ENCODE results near the gene TNS3.

The TNS3 gene

DNA sequence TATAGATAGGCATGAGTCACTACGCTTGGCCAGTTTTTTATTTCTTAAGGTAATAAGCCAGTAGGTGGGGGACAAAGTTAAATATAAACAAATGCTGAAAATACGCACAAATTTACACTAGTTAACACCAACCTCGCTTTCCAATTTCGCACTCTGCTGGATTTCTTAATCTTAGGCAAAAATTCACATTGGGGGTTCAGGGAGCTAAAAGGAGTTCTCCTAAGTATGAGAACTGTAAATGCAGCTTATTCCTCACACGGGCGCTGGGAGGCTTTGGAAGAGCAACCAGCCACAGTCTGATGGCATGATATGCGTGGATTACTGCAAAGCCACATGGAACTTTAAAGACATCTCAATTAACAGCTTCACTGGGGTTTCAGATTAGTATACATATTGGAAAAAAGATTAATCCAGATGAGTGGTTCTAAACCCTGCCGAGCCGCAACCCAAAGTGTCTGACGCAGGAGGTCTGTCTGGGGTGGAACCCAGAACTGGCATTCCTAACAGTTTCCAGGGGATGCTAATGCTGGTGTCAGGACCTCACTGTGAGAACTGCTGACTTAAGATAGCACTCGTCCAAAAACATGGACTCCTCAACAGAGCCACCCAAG lies 16.2 kb downstream of the TNS3 start:
- DNase-seq (ENCODE audit: low spot score) = no peak

DNA sequence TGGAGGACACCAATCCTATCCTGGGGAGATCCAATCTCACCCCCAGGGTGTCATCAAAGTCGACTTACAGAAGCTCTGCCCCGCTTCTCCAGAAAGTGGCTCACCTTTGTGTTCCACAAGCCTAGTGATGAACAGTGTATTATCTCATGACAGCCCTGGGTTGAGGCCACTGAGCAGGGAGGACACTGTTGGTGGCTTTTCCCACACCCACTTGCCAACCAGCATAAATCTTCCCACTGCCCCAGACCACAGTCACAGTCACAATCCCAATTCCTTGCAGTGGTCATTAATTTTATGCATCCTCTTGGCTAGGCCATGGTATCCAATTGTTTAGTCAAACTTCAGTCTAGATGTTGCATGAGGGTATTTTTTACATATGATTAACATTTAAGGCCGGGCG lies 18.4 kb downstream of the TNS3 start:
- DNase-seq (ENCODE audit: low spot score) = no peak

DNA sequence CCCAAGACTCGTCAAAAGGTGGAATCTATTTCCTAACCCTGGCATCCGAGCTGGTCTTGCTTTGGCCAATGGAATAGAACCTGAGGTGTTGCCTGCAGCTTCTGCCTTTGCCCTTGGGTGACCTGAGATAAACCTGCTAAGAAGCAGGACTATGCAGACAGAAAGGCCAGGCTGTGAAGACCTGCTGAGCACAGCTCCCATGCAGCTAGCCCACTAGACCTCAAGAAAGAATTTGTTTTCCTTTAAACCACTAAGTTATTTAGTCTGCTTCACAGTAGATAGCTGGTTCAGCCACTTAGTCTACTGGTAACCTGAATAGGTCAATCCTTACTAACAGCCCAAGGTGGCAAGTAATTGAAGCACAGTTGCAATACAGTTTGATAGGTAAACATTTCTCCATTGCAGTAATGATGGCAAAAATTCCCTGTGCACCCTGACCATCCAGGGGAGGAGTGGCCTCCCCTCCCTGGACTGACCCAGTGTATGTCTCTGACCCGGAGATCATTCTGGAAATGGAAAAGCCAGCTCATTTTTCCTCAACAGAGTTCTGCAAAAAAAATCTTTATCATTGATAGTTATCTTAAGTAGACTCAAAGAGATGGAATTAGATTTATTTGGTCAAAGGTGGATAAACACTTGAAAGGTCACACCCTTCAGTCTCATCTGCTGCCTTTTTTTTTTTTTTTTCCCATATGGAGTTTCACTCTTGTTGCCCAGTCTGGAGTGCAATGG lies 20.0 kb downstream of the TNS3 start:
- DNase-seq (ENCODE audit: low spot score) = no peak

DNA sequence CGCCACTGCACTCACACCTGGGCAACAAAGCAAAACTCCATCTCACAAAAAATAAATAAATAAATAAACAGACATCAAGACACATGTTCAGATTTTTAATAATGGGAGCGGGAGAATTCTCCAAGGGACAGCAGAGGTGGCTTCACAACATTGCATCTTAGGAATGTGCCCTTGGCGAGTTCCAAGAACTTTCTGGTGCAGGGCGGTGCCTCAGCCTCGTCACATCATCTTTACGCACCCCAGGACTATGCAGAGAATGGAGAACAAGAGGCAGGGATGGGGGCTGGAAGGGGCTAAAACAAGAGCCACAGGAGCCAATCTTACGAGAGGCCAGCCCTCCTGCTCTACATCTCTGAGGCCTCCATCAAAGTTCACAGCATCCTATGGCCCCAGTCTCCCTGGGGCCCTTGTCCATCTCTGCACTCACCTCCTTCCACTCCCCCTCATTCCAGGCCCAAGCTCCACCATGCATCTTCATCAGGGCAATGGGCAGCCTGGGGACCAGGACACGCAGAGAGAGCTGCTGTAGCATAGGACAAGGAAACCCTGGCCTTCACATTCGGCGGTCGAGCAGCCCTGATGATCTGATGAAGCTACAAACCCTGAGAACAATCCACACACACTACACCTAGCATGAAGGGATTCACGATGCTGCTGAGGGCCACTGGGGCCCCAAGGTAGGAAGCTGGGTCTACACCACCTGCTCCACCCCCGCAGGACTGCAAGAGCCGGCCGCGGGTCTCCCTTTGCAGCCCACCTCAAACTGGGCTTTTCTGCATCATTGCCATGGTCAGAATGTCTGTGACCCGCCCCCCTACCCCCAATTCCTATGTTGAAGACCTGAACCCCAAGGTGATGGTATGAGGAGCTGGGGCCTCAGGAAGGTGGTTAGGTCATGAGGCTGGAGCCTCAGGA lies 22.3 kb downstream of the TNS3 start:
- no peak for DNase-seq (ENCODE audit: low spot score)

DNA sequence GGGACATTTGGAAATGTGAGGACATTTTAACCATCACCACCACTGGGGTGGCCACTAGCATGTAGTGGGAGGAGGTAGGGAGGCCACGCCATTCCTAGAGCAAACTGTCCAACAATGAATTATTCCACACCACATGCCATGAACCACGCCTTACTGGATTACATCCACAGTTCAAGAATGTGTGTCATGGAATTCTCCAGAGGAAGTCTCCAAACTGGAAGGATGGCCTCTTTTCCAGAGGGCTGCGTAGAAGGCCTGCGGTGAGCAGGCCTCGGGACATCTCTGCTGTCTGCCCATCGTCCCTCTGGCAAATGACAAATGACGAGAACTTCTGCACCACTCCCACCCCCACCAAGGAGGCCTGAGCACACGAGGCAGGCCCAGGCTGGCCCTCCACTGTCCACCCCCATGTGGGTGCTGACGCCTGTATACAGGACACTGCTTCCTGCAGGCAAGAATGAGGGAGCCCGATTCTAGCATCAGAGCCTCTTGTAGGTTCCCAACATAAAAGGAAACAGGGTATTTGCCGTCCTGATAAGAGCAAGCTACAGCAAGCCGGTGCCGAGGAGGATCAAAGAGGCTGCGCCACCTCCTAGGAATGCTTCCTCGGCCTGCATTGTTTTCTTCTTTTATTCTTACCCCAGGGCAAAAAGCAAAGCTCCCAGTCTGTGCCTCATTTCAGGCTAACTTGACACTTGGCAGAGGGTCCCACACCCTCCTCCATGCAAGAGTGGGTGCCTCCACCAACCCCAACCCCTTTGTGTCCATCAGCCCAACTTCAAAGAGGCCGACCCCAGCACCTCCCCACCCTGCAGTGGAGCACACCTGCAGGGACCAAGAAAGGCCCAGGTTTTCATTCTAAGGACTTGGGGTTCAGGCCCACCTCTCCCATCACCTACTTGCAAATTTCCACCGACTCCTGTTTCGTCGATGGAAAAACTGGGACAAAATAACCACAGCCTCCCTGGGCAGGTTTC lies 23.9 kb downstream of the TNS3 start:
- no peak for DNase-seq (ENCODE audit: low spot score)

DNA sequence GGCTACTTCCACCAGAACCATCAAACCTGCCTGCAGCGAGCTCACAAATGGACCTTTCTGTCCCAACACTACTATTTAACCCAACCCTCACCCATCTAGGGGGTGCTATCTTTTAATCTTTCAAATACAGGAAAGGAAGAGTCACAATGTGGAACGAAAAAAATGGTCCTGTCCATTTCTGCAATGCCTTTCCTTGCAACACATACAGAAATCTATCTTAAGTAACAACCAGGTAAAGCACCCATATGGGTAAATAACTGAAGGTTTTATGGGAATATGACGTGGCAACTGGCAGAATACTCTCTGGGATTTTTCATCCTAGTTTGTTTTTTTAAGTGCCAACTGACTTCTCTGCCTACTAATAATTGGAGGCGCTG lies 24.6 kb downstream of the TNS3 start:
- no peak for DNase-seq (ENCODE audit: low spot score)

DNA sequence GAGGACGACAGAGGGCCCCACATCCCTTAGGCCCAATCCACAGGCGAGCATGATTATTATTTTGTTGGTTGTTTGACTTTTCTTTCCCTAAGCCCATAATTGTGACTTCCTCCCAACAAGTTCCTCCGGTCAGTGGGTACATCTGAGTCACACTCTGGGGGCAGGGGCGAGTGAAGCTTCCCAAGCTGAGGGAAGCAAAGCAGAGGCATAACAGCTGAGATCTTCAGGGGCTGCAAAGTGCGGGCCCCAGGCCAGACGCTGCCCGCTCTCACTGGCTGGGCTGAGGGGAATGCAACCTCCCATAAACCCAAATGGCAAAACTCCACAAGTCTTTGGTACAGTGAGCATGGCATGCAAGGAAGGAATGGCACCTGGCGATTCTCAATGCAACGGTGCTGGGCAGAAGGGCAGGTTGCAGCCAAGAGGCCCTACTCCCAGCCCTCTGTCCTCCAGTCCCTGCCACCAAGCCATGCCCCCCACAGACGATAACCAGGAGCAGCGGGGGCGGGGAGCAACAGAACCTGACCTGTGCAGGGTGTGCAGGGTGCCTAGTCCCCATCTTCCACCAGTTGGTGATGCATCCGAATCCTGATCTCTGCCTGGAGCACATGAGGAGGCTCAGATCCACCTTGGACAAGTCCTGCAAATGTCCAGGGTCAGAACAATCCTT lies 25.3 kb downstream of the TNS3 start:
- no peak for DNase-seq (ENCODE audit: low spot score)

DNA sequence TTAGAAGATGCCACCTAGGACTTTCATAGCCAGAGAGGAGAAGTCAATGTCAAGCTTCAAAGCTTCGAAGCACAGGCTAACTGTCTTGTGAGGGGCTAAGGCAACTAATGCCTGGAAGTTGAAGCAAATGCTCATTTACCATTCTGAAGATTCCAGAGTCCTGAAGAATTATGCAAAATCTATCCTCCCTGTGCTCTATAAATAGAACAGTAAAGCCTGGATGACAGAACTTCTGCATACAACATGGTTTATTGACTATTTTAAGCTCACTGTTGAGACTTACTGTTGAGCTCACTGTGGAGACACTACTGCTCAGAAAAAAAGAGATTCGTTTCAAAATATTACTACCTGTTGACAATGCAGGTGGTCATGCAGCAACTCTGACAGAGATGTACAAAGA lies 28.6 kb downstream of the TNS3 start:
- no peak for DNase-seq (ENCODE audit: low spot score)

DNA sequence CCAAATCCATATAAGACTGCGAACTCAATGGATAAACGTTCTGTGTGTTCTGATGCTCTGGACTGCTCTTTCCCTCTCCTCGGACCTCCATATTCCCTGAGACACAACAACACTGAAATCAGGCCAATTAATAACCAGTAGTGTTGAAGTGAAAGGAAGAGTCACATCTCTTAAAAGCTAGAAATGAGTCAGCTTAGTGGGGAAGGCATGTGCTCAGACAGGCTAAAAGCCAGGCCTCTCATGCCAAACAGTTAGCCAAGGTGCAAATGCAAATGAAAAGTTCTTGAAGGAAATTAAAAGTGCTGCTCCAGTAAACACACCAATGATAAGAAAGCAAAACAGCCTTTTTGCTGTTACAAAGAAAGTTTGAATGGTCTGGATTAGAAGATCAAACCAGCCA lies 29.3 kb downstream of the TNS3 start:
- no peak for DNase-seq (ENCODE audit: low spot score)

DNA sequence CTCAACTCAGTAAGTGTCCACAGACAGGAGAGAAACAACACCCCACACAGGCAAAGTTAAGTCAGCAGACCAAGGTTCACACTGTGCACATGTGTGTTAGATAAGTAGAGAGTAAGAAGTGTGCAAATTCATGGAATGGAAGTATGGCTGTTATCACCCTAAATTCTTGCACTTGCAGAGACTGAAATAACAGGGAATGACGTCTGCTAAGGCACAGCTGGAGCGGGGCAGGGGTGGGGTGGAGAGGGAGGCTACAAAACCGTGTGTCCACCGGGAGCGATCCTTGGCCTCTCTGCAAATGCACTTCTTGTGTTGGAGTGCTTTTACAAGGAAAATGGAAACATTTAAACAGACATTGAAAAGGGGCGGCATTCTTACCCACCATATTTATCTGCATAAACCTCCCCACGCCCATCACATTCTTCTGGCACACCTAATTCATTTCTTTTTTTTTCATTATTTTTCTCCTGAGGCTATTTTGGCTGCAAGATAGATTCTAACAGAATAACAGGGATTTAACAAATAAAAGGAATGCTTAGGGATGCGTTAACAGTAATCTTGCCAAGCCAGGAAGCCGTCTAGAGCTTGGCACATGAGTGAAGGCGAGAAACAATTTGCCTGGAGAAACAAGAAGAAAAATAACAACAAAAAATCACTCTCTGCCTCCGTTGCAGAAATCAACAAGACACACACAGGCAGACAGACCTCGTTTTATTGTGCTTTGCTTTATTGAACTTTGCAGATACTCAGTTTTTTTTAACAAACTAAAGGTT lies 30.1 kb downstream of the TNS3 start:
- no peak for DNase-seq (ENCODE audit: low spot score)

DNA sequence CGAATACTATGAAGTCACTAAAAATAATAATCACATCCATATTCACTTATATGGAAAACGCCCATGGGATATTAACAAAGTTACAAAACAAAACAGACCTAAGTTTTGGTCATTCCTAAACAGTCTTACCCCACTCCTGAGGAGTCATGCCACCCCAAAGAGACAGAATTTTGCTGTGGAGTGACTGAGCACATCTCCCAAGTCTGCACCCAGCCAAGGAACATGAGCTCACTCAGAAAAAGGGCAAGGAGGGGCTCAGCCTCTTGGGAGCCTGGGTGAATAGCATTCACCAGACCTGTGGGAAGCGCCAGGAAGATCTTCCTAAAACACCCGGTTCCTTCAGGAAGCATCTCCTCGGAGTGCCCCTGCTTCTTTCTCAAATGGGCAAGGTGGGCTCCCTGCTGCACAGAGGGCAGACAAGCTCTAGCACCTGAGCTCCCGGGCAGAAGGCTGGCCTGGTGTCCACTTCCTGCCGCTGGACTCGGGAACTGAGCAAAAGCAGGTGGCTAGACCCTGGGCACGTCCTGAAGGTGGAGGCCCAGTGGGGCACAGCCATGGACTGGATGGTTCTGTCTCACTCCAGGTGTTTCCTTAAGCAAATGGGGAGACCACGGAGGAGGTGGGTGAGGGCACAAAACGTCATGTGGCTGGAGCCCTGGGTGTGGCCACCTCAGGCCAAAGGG lies 31.0 kb downstream of the TNS3 start:
- no peak for DNase-seq (ENCODE audit: low spot score)

DNA sequence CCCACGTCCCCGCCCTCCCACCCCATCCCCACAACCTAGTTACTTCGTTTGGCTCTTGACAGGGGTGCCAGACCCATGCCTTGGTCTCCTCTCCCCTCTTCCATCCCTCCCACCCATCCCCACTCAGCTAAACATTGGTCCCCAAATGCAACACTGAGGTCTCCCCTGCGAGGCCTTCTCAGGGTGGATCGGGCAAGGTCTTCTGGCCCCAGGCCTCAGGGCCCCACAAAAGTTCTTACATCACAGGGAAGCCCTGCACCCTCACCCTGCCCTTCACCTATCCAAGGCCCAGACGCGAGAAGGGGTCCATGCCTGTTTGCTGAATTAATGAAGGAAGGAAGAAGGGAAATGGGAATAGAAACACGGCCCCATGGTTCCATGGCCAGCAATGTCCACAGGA lies 32.0 kb downstream of the TNS3 start:
- no peak for DNase-seq (ENCODE audit: low spot score)

DNA sequence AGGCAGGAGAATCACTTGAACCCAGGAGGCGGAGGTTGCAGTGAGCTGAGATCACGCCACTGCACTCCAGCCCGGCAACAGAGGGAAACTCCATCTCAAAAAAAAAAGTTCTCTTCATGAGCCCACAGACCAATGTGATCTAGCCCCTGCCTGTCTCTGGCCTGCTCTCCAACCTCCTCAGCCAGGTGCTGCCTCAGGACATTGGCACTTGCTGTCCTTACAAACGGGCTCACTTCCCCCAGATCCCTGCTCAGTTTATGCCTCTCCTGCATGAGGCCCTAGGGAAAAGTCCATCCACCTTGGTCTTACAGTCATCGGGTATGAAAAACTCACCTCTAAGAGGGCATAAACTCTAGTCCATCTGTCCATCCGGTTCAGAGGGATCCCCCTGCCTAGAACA lies 32.5 kb downstream of the TNS3 start:
- no peak for DNase-seq (ENCODE audit: low spot score)

DNA sequence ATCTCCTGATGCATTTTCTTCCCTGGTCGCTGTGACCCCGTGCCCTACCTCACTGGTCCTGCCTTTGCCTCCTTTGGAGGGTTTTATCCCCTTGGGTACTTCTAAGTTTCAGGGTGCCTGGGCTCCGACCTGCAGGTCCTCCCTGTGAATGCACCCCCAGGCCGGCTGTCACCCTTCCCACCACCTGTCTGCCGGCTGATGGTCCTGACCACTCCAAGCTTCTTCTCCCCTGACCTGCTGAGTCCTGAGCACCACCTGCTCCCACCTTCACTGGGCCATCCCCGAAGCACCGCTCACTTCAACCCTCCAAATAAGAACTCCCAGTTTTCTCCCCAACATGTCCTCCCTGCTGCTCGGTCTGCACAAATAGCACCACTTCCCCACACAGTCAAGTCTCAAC lies 33.4 kb downstream of the TNS3 start:
- DNase-seq (ENCODE audit: low spot score) = no peak

DNA sequence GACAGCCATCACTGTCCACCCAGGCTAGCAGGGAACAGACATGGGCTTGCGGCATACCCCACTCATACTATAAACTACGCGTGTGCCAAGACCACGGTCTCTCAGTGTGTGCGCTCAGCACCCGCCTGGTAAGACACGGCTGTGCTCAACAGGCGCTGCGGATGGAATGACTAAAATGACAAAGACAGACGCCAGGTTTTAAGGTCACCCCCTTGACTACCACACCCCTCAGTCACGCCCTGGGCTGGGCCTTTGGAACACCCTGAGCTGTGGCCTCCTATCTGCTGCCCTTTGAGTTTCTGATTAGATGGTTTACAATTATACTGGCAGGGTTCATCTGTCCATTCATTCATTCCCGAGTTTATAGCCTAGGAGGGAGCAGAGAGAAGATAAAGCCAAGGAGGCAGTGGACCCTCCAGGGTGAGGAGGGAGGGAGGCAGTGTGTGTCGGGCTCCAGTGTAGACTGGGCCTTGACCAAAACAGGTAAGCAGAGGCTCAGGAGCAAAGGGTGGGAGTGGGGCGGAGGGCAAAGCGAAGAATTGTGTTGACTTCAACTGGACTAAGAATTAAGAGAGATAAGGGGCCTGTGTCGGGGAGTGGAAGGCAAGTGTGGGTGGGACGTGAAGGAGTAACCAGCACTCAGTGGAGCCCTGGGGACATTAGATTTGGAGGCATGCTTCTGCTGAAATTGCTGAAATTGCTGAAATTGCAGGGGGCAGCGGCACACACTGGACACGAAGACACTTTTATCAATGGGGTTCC lies 35.0 kb downstream of the TNS3 start:
- DNase-seq (ENCODE audit: low spot score) = no peak

DNA sequence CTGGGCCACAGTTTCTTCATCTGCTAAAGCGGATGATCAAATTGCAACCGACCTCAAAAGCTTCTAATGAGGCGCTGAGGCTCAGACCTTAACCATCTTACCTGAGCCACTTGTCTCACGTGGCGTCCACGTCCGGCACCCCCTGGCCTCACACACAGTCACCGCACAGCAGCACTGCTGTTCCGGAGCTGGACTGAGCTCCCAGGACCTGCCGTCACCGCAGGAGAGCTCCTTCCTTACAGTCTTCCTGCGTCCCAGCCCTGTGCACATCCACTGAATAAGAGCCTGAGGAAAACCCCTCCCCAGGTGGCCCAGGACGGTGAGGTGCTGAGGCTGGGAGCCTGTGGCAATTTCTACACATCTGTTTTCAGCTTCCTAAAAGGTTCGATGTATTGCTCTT lies 35.7 kb downstream of the TNS3 start:
- DNase-seq (ENCODE audit: low spot score) = no peak

DNA sequence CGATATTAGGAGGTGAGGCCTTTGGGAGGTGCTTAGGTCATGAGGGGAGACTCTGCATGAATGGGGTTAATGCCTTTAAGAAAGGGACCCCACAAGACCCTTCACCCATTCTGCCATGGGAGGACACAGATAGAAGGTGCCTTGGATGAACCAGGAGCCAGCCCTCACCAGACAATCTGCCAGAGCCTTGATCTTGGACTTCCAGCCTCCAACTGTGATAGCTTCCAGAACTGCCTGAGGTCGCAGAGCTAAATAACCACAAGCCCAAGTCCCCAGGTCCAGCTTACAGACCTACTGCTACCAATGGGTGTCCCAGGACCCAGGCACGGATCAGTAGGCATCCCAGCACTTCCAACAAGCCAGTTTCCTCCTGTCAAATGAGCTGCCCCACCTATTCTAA lies 37.5 kb downstream of the TNS3 start:
- no peak for DNase-seq (ENCODE audit: low spot score)

DNA sequence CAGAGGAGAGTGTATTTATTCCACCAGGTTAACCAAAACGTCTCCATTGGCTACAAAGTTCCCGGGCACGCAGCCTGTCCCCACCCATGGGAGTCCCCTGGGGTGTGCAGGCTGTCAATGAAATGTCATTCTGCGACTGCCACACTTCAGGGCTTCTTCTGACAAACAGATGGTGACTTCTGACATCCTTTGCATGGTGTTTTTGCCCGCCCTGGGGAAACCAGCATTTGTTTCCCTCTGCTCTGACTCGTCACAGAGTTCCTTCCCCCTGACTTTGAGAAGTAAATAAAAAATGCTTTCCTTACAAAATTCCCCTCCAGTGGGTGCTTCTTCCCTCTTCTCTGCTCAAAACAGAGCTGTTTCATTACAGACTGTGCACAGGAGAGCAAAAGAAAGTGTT lies 38.2 kb downstream of the TNS3 start:
- no peak for DNase-seq (ENCODE audit: low spot score)

DNA sequence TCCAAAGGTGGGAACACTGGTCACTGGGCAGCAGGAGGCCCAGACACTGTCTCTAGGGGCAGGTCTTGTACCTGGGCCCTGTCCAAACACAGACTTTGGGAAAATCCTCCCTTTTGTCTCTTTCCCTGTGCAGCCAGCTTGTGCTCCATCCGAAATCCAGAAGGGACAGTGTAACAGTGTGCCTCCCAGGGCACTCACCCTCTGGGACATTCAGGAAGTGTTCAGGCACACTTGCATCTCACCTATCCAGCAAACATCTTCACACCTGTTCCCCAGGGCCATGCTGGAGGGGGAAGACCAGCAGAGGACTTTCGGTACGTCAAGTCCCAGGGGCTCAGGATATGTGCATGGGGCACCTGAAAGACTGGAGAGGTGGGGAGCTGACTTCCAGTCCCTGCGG lies 38.9 kb downstream of the TNS3 start:
- no peak for DNase-seq (ENCODE audit: low spot score)

Measured in SK-N-DZ (cell line).